HG02852 (cell line): Measurements from ENCODE around the gene GK2.

Experiments
- ATAC-seq: cut with Tn5 transposase; IDR thresholded peaks from one replicate; pipeline ENCODE4 v1.9.1; 2021; ENCODE audit warnings: mild to moderate bottlenecking, moderate library complexity; ENCODE audit not compliant: unreplicated experiment

Gene GK2

DNA sequence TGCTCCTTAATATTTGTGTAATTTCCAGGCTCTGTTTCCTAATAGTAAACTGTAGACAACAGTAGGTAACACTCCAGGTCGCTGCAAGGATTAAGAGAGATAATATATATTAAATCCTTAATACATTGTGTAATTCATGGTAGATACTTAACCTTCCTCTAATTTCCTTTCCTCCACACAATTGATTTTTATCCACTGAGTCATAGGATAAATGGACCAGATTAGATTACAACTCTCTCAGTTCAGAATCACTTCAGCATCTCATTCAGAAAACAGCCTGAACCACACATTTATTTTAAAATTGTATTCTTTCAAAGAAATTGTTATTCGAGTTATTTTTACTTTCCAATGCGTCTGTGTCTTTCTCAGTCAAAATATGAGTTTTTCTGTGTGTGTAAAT lies 17.1 kb downstream of the GK2 start:
- ATAC-seq = no peak

- ATAC-seq = no peak
Observed at GRCh38 chr4:79385641-79386040, 22.4 kb downstream of the GK2 start.

GRCh38 chr4:79381161-79381560 lies 26.9 kb downstream of the GK2 start:
- no peak for ATAC-seq

DNA sequence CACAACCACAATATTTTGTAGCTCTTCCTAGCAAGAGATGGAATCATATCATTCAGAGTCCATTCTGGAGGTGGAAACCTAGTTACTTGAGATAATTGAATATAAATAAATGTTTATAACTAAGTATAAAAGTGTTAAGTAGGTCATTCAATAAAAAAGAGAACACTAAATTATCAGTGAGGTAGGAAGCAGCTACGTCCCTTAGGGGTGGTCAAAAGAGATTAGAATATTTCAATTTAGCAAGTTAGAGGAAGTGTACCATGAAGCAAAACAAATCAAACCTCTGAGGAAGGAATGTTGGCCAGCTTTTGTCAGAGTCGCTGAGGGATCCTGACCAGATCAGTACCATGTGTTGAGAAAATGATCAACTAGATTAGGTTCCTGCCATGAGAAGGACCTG lies 38.0 kb downstream of the GK2 start:
- no peak for ATAC-seq

- no peak for ATAC-seq
Observed at GRCh38 chr4:79367096-79367495, 40.9 kb downstream of the GK2 start.

DNA sequence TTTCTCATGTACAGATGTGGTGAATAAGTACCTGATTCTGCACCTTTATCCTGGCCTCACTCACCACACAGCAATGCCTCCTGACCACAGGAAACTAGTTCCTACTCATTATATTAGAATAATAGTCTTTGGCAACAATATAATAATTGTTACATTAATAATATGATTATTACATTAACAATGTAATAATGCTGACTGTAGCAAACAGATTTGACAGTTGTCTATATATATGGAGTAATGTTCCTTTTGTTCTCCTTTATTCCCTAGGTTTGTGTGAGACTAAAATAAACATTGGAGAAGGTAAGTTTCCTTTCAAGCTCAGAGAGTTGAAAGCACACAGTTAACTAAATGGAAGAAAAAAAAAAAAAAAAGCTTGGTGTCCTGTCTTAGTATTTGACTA lies 41.6 kb downstream of the GK2 start:
- ATAC-seq = no peak

GRCh38 chr4:79364061-79364460 lies 44.0 kb downstream of the GK2 start:
- ATAC-seq = no peak

- no peak for ATAC-seq
Observed at GRCh38 chr4:79362626-79363025, 45.4 kb downstream of the GK2 start.

- no peak for ATAC-seq
Observed at GRCh38 chr4:79360006-79360405, 48.0 kb downstream of the GK2 start.

DNA sequence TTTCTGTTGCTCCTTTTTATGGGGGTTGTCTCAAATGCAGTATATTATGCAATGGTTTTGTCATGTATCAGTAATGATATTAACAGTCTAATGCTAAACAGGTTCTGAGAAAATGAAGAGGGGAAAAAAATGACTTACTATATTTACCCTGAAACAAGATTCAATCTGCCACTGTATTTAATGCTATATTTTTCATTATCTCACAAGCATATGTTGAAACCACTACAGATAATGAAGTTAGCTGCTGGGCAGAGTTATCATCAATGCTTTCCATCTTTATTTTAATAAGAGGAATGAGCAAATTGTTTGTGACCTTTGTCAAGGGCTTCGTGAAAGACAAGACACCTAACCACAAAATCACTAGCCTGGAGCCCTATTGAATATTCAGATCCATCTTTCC lies 49.6 kb downstream of the GK2 start:
- no peak for ATAC-seq

DNA sequence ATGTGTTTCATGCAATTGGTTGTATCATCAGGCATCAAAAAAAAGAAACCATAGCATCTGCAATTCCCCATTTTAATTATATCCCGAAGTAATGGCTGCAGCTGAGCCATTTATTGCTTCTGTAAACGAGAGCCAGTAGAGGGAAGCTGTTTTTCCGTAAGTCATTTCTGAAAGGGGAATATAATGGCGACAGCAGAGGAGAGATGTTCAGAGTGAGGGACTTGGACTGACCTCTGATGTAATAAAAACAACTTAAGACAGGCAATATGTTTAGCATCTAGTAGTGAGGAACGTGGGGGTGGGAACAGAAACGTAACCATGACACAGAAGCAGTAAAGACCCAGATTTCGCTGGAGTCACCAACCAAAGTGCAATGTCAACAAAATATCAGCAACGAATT lies 50.7 kb downstream of the GK2 start:
- ATAC-seq = no peak
